HG03139 (cell line): ENCODE data around the gene C17orf50.

Source experiments
- ATAC-seq: cut with Tn5 transposase; IDR thresholded peaks from one replicate; pipeline ENCODE4 v1.9.1; 2021; ENCODE audit not compliant: unreplicated experiment

The C17orf50 gene

GRCh38 chr17:35809855-35810461 lies 49.3 kb downstream of the C17orf50 start:
- peak; percentile 0 for ATAC-seq

DNA sequence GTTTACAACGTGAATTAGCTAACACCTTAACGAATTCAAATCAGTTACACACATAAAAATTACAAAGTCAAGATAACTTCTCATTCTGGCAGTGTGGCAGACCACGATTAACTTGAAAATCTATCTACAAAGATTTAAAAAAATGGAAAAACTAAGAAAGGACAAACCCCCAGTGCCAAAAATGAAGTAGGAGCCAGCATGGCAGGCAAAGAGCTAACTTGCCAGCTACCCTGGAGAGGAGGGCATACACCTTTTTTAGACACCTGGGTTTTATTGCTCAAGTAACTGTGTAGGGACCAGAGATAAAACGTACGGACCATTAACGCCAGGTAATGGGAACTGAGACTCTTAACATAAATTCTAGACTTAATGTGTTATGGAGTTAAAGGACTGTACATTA lies 51.1 kb downstream of the C17orf50 start:
- no peak for ATAC-seq

GRCh38 chr17:35812456-35812855 lies 51.8 kb downstream of the C17orf50 start:
- ATAC-seq: no peak
